Measurements from ENCODE around the gene CPED1. TPM values are rescaled to one million over a fixed set of nuclear protein-coding genes. Genes with fewer than 3 reads are reported as not detected.

The CPED1 gene
- total RNA-seq, 1 donor from 2014 or later, result 1.5 TPM

GRCh38 chr7:121343302-121343701, 354.8 kb downstream of the CPED1 start:
- no peak for DNase-seq (ENCODE audit: low read depth, low spot score)

DNA sequence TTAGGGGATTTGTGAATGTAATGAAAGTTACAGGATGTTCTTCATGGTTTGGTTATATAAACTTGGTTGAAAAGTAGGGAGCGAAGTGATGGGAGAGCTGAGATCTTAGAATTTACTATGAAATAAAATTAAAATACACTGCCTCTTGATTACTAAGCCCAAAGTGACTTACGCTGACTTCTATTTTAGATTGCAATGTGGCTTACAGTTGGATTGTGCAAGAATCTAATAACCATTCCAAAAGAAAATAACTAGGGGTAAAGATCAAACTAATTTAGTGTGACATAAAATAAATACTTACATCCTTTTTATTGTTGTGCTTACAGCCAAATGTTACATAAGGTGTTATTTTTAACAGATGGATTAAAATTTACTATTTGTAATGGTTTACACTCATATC, 355.6 kb downstream of the CPED1 start:
- DNase-seq (ENCODE audit: low read depth, low spot score), result no peak

- no peak for DNase-seq (ENCODE audit: low read depth, low spot score)
Measured at GRCh38 chr7:121344497-121344896, 356.0 kb downstream of the CPED1 start.

Other genes with a start within 250 kb of the CPED1 start
- gene TSPAN12, start 130.6 kb upstream of the CPED1 start, total RNA-seq, result 33.3 and 34.0 TPM in 2 replicates
- 23.1 and 24.8 TPM in 2 replicates for gene ING3, start 37.9 kb upstream of the CPED1 start, total RNA-seq

All from pulmonary artery endothelial cell (primary cell).